ENCODE measurements around the gene KCNJ12. TPM values are rescaled to one million over a fixed set of nuclear protein-coding genes. Genes with fewer than 3 reads are reported as not detected.

Gene KCNJ12
- total and polyA plus RNA-seq, 2 of the 13 experiments (the other 11 are each of a cell fraction or from before 2014, with no cell fraction given), result not detected

- no peak for TF ChIP-seq TRIM22 (IDR thresholded peaks at IDR 0.05)
- no peak for TF ChIP-seq ZNF30 (CRISPR knock-in tag; IDR thresholded peaks at IDR 0.05)
- no peak for TF ChIP-seq ZMYM2 (CRISPR knock-in tag; IDR thresholded peaks at IDR 0.05)
- TF ChIP-seq KAT7 (CRISPR knock-in tag; IDR thresholded peaks at IDR 0.05; ENCODE audit: borderline replicate concordance), result no peak
- no peak for TF ChIP-seq ZNF18 (CRISPR knock-in tag; IDR thresholded peaks at IDR 0.05; ENCODE audit: insufficient replicate concordance)
- no peak for TF ChIP-seq ZFP1 (CRISPR knock-in tag; IDR thresholded peaks at IDR 0.05)
- no peak for TF ChIP-seq ZBTB33 (CRISPR knock-in tag; IDR thresholded peaks at IDR 0.05)
These were observed 23.2 kb upstream of the KCNJ12 start (continued) for GRCh38 chr17:21352981-21353265.

GRCh38 chr17:21353326-21354010 is 22.7 kb upstream of the KCNJ12 start:
- in situ Hi-C loops (cut with HindIII; ENCODE audit: extremely low pct_ligation_motif_present, low pct_unique_long_range_greater_than_20kb) (no loop called here), intact Hi-C loops (cut with micrococcal nuclease; ENCODE audit: unreplicated experiment) (no loop called here)
- no peak for ATAC-seq
- CTCF ChIA-PET (ENCODE audit: low intra/inter-chr PET ratio, low total read pairs), result no interaction called here
- Histone ChIP-seq H3K4me3 (replicated peaks in 1 of 3; ENCODE audit: insufficient read depth in 1 of 3, low read depth in 2 of 3, low read length in 3 of 3) (no peak overlapping the region), H3K4me2 (ENCODE audit: low read depth, low read length) (no peak overlapping the region), H3K9ac (ENCODE audit: insufficient read depth, low read depth, low read length) (no peak overlapping the region), H4K20me1 (ENCODE audit: insufficient read depth, low read length) (no peaks in the 10 kb centered on the region), H3K9me3 (ENCODE audit: low read length) (no peaks in the 10 kb centered on the region), H3K4me1 (ENCODE audit: insufficient read depth, low read length) (no peaks in the 10 kb centered on the region), H3K27me3 (ENCODE audit: control insufficient read depth in 1 of 2, insufficient read depth in 2 of 2, low read length in 2 of 2) (peaks cover 3 to 7% of the 10 kb centered on the region in 2 experiments; a peak in 2 of 5 replicates), H3K27ac (ENCODE audit: extremely low read length, insufficient read depth, low read length) (no peak overlapping the region), H3K79me2 (ENCODE audit: insufficient read depth, low read length) (no peaks in the 10 kb centered on the region), H3K36me3 (replicated peaks in 1 of 2; ENCODE audit: control insufficient read depth in 1 of 2, insufficient read depth in 2 of 2, low read length in 2 of 2) (no peaks in the 10 kb centered on the region), H2AFZ (ENCODE audit: low read length) (no peak overlapping the region)
- POLR2A ChIA-PET, result no interaction called here
- no peak for FAIRE-seq
- BruUV-seq (replicated peaks), result no TSS peak
- DNase-seq (ENCODE audit: low spot score), result no peak
- 49% methylated on average over 10 of the region's 13 CpGs for WGBS (ENCODE audit: low lambda C conversion rate)
- no peak for TF ChIP-seq RARG (CRISPR knock-in tag; IDR thresholded peaks at IDR 0.05; ENCODE audit: low read depth)
- TF ChIP-seq YEATS2 (CRISPR knock-in tag; IDR thresholded peaks at IDR 0.05; ENCODE audit: borderline replicate concordance), result no peak
- TF ChIP-seq SOX6 (IDR thresholded peaks at IDR 0.05), result no peak
- no peak for TF ChIP-seq SOX6 (CRISPR knock-in tag; IDR thresholded peaks at IDR 0.05)
- peak; percentile 16; the same call in 1 of the 2 replicates for TF ChIP-seq CEBPB (IDR thresholded peaks at IDR 0.05; ENCODE audit: borderline replicate concordance, low read depth, low read length)
- no peak for TF ChIP-seq MNT (IDR thresholded peaks at IDR 0.05)
- no peak for TF ChIP-seq CHCHD3 (CRISPR knock-in tag; IDR thresholded peaks at IDR 0.05)

Measured in HepG2 (cell line).